ENCODE results near the gene NSUN3. TPM values are rescaled to one million over a fixed set of nuclear protein-coding genes. Genes with fewer than 3 reads are reported as not detected.

The NSUN3 gene
- total and polyA plus RNA-seq, 12 donors, result 3.3 to 9.6 (median 6.9) TPM

Other genes starting within 250 kb of the NSUN3 start
- 100 to 1,000 TPM in 2 of 10 donors, 10 to 100 TPM in 8; 13.9 to 147 (median 47.1) TPM for gene PROS1, start 89.2 kb upstream of the NSUN3 start, total RNA-seq
- gene PROS1, start 89.2 kb upstream of the NSUN3 start, polyA plus RNA-seq, result 10 to 100 TPM; 13.0 to 17.2 TPM
- 1 to 10 TPM; 3.1 to 7.4 (median 4.3) TPM for gene ARL13B, start 82.9 kb upstream of the NSUN3 start, total RNA-seq
- 1 to 10 TPM; 2.2 to 5.0 TPM for gene ARL13B, start 82.9 kb upstream of the NSUN3 start, polyA plus RNA-seq
- under 1 TPM in 3 of 10 donors, not detected in 7; 0.19 to 0.28 (median 0.21) TPM for gene STX19, start 34.5 kb upstream of the NSUN3 start, total RNA-seq
- gene STX19, start 34.5 kb upstream of the NSUN3 start, polyA plus RNA-seq, result under 1 TPM; 0.09 to 0.22 TPM
- 1 to 10 TPM; 2.6 to 4.9 (median 3.0) TPM for gene DHFR2, start 145 bp upstream of the NSUN3 start, total RNA-seq
- gene DHFR2, start 145 bp upstream of the NSUN3 start, polyA plus RNA-seq, result 1 to 10 TPM; 1.6 to 2.5 TPM

Measured in heart right ventricle (tissue), 12 donors.